Mononuclear cell (primary cell): ENCODE results near the gene TANGO2. TPM values are rescaled to one million over a fixed set of nuclear protein-coding genes. Genes with fewer than 3 reads are reported as not detected.

Experiments used
- H3K27me3 ChIP-seq: 2 replicates; pipeline ENCODE4 v1.6.0; 2011; ENCODE audit warnings: low read length, control low read depth; ENCODE audit not compliant: insufficient read depth
- H3K4me1 ChIP-seq: 2 replicates; pipeline ENCODE4 v1.5.1; 2011; ENCODE audit warnings: mild to moderate bottlenecking, low read length, control low read depth; ENCODE audit not compliant: insufficient read depth
- H3K4me3 ChIP-seq: 2 replicates; pipeline ENCODE4 v1.5.1; 2011; ENCODE audit warnings: mild to moderate bottlenecking, low read length, moderate library complexity
- H3K9me3 ChIP-seq: 2 replicates; pipeline ENCODE4 v1.5.1; 2011; ENCODE audit warnings: low read depth, mild to moderate bottlenecking, control low read depth, low read length
- total RNA-seq: library from RNA; depleted of rRNA; stranded (reverse); fragments of >200 nt; gene quantifications from one replicate; pipeline ENCODE4 v1.2.3, GENCODE V29; 2012

The TANGO2 gene
- total RNA-seq, 1 donor = 20.1 TPM

DNA sequence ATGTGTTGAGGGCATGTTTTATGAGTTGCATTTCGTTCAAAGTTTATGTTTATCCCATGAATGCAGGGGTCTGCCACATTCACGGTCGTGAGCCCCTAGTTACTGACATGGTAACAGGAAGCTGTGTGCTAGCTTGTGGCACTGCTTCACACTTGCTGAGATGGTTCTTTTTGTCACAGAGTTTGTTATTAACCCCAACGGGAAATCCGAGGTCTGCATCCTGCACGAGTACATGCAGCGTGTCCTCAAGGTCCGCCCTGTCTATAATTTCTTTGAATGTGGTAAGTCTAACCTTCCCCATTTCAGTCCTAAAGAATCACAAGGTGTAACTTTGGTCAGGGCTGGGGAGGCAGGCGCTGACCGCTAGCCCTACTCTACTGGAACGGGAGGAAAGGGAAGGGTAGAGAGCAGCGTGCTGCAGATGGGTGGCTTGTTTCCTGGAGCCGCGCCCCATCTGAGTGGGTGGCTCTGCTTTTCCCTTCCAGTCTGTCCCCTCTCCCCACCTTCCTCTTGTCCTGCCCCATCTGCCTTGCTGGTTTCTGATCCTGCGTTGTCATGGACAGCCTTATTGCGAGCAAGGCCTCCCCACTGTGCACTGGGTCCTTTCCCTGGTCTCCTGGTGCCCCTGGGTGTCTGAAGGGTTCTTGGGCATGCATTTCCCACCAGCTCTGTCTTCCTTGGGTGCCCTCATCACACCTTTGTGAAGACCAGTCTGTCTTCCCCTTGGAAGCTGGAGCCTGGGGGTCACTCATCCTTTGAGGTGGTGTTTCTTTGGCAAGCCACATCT is 71.0 kb downstream of the TANGO2 start:
- Histone ChIP-seq H3K4me1 (peaks cover 16% of the 10 kb centered on the region), H3K27me3 (no peaks in the 10 kb centered on the region), H3K4me3 (no peak overlapping the region), H3K9me3 (no peaks in the 10 kb centered on the region)

DNA sequence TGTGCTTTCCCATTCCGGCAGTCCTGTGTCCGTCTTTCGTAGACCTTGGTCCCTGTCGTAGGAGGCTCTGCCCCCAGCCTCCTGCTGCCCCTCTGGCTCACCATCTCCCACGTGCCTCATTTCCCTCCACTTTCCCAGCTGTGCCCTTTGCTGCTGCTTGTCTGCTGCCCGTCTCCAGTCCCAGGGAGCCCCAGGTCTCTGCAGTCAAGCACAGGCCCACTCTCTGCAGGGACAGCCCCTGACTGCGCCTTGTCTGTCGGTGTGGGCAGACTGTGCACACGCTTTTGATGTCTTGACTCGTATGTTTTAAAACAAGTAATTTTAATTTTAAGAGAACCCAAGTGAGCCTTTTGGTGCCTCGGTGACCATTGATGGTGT is 71.6 kb downstream of the TANGO2 start:
- Histone ChIP-seq H3K4me1 (peaks cover 16% of the 10 kb centered on the region), H3K27me3 (no peaks in the 10 kb centered on the region), H3K9me3 (no peaks in the 10 kb centered on the region), H3K4me3 (no peak overlapping the region)

DNA sequence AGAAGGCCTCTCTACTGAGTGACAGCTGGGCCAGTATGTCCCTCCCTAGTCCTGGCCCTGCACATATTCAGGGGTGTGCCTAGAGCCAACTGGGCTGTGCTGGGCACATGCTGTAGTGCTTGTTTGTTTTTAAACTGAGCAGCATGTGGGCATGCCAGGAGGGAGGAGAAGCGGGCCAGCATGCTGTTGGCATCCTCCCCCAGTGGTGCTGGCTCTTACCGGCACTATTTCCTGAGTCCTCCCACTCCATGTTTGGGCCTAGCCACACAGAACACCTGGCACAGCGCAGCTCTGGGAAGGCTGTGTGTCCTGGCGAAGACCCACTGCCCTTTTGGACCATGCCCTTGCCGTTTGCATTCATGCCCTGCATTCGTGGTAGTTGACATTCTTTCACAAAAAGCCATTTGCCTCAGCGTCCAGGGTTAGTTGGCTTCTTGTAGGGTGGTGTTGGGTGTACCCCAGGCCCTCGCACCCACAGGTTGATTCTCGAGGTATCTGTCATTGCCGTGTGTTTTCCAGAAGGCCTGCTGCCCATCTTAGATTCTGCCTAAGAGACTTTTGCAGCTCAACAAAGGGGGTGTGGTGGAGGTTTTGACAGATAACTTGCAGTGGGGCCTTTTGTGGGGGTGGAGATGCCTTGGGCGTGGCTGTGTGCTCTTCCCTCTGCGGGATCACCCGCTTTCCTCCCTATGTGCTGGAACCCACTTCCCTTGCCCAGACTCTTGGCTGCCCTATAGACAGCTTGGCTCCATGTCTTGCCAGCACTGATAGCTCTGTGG is 72.7 kb downstream of the TANGO2 start:
- no peaks in the 10 kb centered on the region for H3K9me3 ChIP-seq
- H3K27me3 ChIP-seq = no peaks in the 10 kb centered on the region
- H3K4me3 ChIP-seq = no peak overlapping the region
- H3K4me1 ChIP-seq = peaks cover 18% of the 10 kb centered on the region

DNA sequence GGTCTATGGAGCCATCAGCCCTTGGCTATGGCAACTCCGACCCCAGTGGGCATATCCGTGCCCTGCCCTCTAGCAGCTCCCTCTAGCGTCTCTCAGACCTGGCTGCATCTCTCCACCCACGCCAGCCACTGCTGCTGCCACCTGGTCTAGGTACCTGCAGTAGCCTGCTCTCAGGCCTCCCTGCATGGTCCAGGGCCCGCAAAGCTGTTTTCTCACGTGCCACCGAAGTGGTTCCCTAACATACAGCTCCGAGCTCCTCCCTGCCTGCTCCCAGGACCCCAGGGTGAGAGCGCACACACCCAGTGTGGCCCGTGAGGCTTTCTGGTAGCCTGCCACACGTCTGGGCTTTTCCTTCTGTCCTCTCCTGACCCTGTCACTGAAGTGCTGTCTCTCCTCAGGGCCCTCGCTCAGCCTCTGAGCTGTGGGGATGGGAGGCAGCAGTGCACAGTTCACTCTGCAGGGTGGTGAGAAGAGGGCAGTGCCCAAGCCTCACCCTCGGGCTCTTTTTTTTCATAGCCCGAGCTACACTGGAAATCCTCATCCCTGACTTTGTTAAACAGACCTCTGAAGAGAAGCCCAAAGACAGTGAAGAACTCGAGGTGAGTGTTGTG is 73.4 kb downstream of the TANGO2 start:
- Histone ChIP-seq H3K27me3 (no peaks in the 10 kb centered on the region), H3K4me3 (no peak overlapping the region), H3K4me1 (peaks cover 25% of the 10 kb centered on the region), H3K9me3 (no peaks in the 10 kb centered on the region)

DNA sequence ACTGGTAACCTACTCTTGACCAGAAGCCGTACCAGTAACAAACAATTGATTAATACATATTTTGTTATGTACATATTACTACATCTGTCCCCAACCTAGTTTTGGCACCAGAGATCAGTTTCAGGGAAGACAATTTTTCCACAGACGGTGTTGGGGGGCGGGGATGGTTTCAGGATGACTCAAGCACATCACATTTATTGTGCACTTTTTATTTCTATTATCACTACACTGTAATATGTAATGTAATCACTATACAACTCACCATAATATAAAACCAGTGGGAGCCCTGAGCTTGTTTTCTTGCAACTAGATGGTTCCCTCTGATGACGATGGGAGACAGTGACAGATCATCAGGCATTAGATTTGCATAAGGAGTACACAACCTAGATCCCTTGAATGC is 74.6 kb downstream of the TANGO2 start:
- H3K4me1 ChIP-seq = peaks cover 31% of the 10 kb centered on the region
- no peaks in the 10 kb centered on the region for H3K9me3 ChIP-seq
- no peaks in the 10 kb centered on the region for H3K27me3 ChIP-seq
- no peak overlapping the region for H3K4me3 ChIP-seq

DNA sequence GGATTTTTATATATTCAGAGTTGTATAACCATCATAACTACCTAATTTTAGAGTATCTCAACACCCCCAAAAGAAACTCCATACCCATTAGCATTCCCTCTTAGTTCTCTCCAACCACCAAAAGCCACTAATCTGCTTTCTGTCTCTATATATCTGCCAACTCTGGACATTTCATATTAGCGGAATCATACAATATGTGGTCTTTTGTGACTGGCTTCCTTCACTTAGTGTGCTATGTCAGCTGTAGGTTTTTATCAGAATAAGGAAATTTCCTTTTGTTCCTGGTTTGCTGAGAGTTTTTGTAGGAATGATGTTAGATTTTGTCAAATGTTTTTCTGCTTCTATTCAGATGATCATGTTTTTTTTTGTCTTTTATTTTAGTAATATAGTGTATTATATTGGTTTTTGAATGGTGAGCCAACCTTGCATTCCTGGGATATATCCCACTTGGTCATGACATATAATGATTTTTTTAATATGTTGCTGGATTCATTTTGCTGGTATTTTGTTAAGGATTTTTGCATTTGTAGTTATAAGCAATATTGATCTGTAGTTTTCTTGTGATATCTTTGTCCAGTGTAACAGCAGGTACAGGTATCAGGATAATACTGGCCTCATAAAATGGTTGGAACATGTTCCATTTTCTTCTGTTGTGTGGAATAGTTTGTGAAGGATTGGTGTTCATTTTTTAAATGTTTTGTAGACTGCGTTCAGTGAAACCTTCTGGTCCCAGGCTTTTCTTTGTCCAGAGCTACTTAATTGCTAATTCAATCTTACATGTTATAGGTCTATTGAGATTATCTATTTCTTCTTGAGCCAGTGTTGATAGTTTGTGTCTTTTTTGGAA is 75.9 kb downstream of the TANGO2 start:
- Histone ChIP-seq H3K9me3 (no peaks in the 10 kb centered on the region), H3K27me3 (no peaks in the 10 kb centered on the region), H3K4me3 (no peak overlapping the region), H3K4me1 (peaks cover 29% of the 10 kb centered on the region)

DNA sequence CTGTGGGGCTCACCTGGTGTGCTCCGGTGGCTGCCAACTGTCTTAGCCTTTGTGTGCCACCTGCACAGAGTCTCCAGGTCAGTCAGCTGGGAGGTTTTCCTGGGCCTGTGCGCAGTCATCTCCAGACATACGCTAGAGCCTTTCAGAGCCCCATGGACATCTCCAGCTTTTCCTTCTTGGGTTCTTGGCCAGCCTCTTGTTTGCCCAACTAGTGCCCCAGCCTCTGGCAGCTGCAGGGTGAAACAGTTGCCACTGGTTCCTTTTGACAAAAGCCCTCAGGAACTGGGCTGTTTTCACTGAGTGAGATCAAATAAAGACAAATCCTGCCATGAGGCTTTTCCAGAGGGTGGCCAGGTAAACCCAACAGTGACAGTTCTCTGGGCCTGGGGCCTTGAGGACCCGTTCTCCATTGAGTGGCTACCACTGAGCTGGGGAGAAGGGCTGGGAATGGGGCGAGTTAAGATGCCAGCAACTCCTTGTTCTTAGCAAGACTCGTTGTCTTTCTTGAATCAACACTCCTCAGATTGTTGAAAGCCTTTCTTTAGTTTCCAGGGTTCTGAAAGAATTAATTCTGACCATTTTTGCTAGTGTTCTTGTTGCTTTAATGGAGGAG is 78.3 kb downstream of the TANGO2 start:
- H3K4me3 ChIP-seq = no peak overlapping the region
- no peaks in the 10 kb centered on the region for H3K27me3 ChIP-seq
- H3K9me3 ChIP-seq = no peaks in the 10 kb centered on the region
- H3K4me1 ChIP-seq = peaks cover 24% of the 10 kb centered on the region

DNA sequence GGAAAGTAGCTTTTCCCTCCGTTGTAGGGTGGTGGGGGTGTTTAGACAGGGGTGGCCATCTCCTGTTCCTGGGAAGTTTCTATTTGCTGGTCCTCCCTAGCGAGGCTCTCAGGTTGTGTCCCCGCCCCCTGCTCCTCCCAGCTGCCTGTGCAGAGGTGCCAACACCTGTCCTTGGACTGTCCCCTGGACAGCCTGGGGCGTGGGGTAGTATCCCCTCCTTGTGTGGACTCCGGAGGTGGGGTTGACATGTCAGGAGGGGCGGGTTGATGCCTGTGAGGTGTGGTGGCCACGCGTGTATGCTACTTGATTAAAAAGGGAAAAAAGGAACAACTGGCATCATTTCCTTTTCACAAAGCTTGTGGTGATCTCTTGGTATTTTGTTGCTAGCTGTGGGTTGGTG is 80.7 kb downstream of the TANGO2 start:
- Histone ChIP-seq H3K4me1 (peaks cover 24% of the 10 kb centered on the region), H3K9me3 (no peaks in the 10 kb centered on the region), H3K27me3 (no peaks in the 10 kb centered on the region), H3K4me3 (no peak overlapping the region)

DNA sequence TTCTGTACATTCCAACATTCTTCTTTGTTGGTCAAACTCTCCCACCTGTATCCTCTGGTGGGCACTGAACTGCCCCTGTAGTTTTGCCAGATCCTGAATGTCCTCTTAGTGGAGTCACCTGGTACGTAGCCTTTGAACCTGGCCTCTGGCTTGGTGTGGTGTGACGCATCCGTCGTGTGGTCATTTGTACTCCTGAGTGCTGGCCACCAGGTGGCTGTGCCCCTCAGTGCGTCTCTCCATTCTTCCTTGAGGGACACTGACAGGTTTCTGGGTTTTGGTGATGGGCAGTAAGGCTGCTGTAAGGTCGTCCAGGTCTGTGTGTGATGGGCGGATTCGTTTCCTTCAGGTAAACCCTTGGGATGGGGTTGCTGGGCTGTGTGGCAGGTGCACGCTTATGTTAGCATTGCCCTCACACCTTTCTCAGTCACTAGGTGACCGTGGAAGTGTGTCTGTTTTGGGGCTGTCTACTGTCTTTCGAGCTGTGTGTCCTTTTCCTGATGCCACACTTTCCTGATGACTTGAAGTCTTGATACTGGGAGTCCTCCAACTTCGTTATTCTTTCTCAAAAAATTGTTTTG is 81.4 kb downstream of the TANGO2 start:
- Histone ChIP-seq H3K27me3 (no peaks in the 10 kb centered on the region), H3K4me1 (peaks cover 24% of the 10 kb centered on the region), H3K9me3 (no peaks in the 10 kb centered on the region), H3K4me3 (no peak overlapping the region)

DNA sequence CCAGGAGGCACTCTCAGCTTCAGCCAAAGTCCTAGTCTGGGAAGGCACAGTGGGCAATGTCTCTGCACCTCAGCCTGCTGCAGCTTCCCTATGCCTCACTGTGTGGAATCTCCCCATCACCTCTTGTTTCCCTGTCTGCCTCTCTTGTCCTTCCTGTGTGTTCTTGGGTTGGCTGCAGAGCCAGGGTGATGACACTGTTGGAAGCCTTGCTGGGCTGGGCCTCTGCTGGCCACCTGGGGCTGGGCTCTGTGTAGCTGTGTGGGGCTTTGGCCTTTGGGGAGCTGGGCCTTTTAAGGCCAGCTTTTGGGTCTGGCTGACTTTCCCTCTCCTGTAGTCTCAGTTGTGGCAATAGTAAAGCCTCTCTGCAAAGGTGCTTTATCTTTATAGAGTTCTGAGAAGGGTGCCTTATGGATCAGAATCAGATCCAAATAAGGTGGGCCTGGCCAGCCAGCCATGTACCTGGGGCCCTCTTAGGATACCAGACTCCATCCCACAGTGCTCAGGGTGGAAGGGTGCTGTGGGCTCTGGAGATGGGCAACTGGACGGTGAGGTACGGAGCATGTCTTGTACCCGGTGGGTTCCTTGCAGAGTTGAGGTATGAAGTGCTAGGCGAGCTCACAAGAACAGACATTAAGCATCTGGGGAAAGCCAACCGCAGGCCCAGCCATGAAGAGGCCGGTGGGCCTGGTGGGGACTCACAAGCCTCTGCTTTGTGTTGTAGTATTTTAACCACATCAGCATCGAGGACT is 84.7 kb downstream of the TANGO2 start:
- Histone ChIP-seq H3K27me3 (no peaks in the 10 kb centered on the region), H3K4me1 (peaks cover 3% of the 10 kb centered on the region), H3K4me3 (no peak overlapping the region), H3K9me3 (no peaks in the 10 kb centered on the region)

DNA sequence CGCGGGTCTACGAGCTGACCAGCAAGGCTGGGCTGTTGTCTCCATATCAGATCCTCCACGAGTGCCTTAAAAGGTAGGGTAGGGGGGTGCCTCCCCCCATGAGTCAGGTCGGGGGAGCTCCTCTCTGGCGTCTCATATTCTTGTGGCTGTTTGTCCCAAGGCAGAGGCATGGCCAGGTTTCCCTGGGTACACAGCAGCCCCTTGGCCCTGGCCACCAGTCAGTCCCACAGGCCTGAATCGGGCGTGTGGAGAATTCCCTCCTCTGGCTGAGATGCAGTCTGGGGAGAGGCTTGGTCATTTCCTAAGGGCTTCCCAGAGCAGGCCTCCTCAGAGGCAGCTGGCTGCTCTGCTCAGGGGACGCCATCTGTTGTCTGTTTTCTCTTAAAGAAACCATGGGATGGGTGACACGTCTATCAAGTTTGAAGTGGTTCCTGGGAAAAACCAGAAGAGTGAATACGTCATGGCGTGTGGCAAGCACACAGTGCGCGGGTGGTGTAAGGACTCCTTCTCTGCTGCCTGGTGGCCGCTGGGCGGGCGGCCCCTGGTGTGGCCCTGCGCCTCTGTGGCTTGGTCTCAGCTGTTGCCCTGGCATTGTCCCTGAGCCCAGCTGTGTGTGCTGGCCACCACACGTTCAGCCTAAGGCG is 85.4 kb downstream of the TANGO2 start:
- no peaks in the 10 kb centered on the region for H3K4me1 ChIP-seq
- no peaks in the 10 kb centered on the region for H3K9me3 ChIP-seq
- no peaks in the 10 kb centered on the region for H3K27me3 ChIP-seq
- H3K4me3 ChIP-seq = no peak overlapping the region

DNA sequence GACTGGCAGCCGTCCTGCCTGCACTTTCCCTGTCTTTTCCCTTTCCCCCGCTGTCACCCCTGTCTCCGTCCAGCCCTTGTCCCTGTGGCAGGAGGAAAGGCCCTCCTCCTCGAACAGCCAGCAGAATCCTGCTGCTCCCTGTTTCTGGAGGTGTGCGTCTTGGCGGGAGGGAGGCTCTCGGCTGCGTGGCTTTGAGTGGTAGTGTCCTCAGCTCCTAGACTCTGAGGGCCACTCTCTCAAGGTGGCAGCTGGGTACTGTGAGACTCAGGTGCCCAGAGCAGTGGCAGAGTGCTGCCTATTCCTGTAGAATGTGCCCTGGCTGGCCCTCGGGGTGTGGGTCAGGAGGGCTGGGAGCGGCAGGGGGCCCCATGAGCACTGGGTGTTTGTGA is 85.9 kb downstream of the TANGO2 start:
- Histone ChIP-seq H3K9me3 (no peaks in the 10 kb centered on the region), H3K4me1 (peaks cover under 1% of the 10 kb centered on the region), H3K4me3 (no peak overlapping the region), H3K27me3 (no peaks in the 10 kb centered on the region)

DNA sequence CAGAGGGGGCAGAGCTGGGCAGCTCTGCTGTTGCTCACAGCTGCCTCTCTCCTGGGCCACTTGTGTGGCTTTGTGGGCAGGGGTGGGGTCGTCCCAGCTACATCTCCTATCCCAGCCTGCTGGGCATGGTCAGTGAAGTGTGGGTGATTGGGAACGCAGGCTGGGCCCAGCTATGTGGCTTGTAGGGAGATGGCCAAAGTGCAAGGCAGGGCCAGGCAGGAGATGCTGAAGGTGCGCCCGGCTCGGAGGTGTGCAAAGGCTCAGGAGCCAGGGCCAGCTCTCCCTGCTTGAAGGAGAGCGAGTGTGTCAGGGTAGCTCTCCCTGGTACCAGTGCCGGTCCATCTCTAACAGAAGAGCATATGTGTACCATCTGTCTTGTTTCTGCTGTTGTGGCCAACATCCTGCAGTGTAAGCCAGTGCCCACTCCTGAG is 86.6 kb downstream of the TANGO2 start:
- Histone ChIP-seq H3K27me3 (no peaks in the 10 kb centered on the region), H3K4me3 (no peak overlapping the region), H3K9me3 (no peaks in the 10 kb centered on the region), H3K4me1 (peaks cover 6% of the 10 kb centered on the region)
